ENCODE measurements around the gene CD81.
A peak's percentile ranks its signal among the peaks of the same experiment; 100 is the strongest.

Gene CD81

DNA sequence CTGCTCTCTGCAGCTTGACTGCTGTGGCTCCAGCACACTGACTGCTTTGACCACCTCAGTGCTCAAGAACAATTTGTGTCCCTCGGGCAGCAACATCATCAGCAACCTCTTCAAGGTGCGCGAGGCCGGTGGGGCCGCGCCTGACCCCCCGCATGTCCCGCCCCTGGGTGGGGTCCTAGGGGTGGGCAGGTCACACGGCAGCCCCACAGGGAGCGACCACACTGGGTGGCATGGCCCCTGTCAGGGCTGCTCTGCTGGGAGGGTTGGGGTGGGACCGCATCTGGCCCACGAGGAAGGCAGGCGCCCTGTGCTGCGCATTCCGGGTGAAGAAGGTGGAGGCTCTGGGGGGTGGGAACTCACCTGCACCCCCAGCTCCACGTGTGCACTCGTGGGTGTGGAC lies 18.7 kb downstream of the CD81 start:
- TF ChIP-seq CTCF (IDR thresholded peaks at IDR 0.05; ENCODE audit: low read depth, low read length), result no peak
- no peak overlapping the region for H3K4me3 ChIP-seq (ENCODE audit: low read depth, low read length)
- in situ Hi-C loops (cut with HindIII; ENCODE audit: low sequenced_read_pairs), result no loop called here
- DNase-seq (ENCODE audit: low read depth, low spot score), result no peak

DNA sequence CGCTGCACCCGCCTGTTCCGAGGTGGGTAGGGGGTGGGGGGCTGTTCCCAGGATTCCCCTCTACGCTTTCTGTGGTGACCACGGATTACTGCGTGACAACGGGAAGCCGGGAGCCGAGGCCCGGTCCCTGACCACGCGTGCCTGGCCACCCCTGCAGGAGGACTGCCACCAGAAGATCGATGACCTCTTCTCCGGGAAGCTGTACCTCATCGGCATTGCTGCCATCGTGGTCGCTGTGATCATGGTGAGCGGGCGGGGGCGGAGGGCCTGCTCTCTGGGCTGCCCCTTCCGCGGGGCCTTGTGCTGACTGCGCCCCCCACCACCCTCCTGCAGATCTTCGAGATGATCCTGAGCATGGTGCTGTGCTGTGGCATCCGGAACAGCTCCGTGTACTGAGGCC lies 19.4 kb downstream of the CD81 start:
- no peak for DNase-seq (ENCODE audit: low read depth, low spot score)
- in situ Hi-C loops (cut with HindIII; ENCODE audit: low sequenced_read_pairs), result no loop called here
- no peak for TF ChIP-seq CTCF (IDR thresholded peaks at IDR 0.05; ENCODE audit: low read depth, low read length)
- H3K4me3 ChIP-seq (ENCODE audit: low read depth, low read length), result no peak overlapping the region

DNA sequence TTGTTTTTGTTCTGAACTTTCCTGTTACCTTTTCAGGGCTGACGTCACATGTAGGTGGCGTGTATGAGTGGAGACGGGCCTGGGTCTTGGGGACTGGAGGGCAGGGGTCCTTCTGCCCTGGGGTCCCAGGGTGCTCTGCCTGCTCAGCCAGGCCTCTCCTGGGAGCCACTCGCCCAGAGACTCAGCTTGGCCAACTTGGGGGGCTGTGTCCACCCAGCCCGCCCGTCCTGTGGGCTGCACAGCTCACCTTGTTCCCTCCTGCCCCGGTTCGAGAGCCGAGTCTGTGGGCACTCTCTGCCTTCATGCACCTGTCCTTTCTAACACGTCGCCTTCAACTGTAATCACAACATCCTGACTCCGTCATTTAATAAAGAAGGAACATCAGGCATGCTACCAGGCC lies 19.9 kb downstream of the CD81 start:
- TF ChIP-seq CTCF (IDR thresholded peaks at IDR 0.05; ENCODE audit: low read depth, low read length), result no peak
- in situ Hi-C loops (cut with HindIII; ENCODE audit: low sequenced_read_pairs), result no loop called here
- no peak overlapping the region for H3K4me3 ChIP-seq (ENCODE audit: low read depth, low read length)
- no peak for DNase-seq (ENCODE audit: low read depth, low spot score)

DNA sequence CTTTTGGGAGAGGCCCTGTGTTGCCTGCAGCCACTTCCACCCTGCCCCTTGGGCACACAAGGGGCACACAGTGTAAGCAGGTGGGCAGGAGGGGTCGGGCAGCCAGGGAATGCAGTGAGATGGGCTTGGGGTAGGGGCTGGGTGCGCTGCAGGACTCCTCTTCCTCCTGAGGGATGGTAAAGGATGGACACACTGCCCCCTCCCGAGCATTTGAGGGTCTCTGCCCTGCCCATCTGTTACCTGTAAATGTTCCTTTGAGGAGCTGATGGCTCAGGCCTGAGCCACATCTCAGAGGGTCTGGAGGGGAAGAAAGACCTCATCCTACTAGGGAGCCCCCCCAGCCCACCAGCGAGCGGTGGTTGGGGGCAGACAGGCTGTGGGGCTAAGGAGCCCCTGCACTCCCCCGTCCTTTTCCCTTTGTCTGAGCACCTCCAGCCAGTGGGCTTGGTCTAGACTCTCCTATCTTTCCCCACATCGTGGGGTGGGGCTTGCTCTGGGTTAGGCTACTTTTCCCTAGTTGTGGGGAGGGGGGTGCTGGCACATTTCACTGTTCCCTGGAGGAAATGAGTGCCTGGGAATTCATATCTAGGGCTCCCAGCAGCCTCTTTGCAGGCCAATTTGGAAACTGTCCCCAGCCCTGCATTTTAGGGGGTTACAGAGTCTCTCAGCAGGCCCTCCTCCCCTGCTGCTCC lies 21.7 kb downstream of the CD81 start:
- no peak for TF ChIP-seq CTCF (IDR thresholded peaks at IDR 0.05; ENCODE audit: low read depth, low read length)
- no peak overlapping the region for H3K4me3 ChIP-seq (ENCODE audit: low read depth, low read length)
- no peak for DNase-seq (ENCODE audit: low read depth, low spot score)
- in situ Hi-C loops (cut with HindIII; ENCODE audit: low sequenced_read_pairs), result no loop called here

DNA sequence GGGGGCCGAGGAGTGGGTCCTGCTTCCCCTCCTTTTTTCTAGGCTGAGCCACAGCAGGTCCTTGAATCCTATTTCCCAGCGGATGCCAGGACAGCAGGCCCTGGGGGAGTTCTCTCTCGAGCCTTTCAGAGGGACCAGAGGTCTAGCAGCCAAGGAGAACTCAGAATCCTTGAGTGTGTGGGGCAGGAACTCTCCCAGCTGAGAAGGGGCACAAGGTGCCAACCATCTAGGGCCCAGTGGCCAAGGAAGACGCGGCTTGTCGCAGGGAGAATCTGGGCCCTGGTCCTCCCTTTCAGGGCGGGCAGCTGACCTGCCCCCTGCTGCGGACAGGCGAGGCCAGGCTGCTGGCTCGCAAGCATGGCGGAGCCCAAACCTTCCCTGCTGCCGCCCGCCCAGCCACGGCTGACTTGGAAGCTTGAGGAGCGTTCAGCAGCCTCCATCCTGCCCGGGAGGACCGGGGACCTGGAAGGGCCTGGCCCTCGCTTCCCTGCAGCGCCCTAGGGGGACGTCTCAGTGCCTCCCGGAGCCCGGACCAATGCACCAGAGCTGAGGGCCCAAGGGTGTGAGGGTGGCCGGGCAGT lies 22.5 kb downstream of the CD81 start:
- in situ Hi-C loops (cut with HindIII; ENCODE audit: low sequenced_read_pairs), result no loop called here
- DNase-seq (ENCODE audit: low read depth, low spot score), result peak; percentile 25
- peak overlapping the region; percentile 72 for H3K4me3 ChIP-seq (ENCODE audit: low read depth, low read length)
- no peak for TF ChIP-seq CTCF (IDR thresholded peaks at IDR 0.05; ENCODE audit: low read depth, low read length)

- peak within 1 kb of the TSS; percentile 90 for H3K4me3 ChIP-seq (ENCODE audit: low read depth, low read length)
- peak; percentile 100 for DNase-seq (ENCODE audit: low read depth, low spot score)
- in situ Hi-C loops (cut with HindIII; ENCODE audit: low sequenced_read_pairs), result no loop called here
- peak; percentile 99 for TF ChIP-seq CTCF (IDR thresholded peaks at IDR 0.05; ENCODE audit: low read depth, low read length)
Measured at GRCh38 chr11:2400069-2400761, 23.1 kb downstream of the CD81 start, which contains the start of gene TSSC4. TSS of gene TSSC4 (plus strand) at chr11:2400750. CDS start at chr11:2402634, 1,884 bp downstream.

Measured in astrocyte of the spinal cord (primary cell).